OCI-LY1 (cell line): ENCODE data around the gene RGS7.

ENCODE experiments used
- EZH2 ChIP-seq: fragments of 200-600 bp; sonication (generic), shearing (Covaris generic); IDR thresholded peaks from 2 replicates; pipeline ENCODE4 v1.8.0; 2017; ENCODE audit warnings: borderline replicate concordance, mixed run types, mild to moderate bottlenecking, antibody characterized with exemption, low read length, moderate library complexity, mixed read lengths
- TF ChIP-seq, protein P1 (sequence below): fragments of 200-600 bp; sonication (generic), shearing (Covaris generic); IDR thresholded peaks from 2 replicates; pipeline ENCODE4 v1.5.1; 2017; ENCODE audit warnings: mild to moderate bottlenecking, antibody characterized with exemption, low read length, moderate library complexity, mixed read lengths

DNA sequence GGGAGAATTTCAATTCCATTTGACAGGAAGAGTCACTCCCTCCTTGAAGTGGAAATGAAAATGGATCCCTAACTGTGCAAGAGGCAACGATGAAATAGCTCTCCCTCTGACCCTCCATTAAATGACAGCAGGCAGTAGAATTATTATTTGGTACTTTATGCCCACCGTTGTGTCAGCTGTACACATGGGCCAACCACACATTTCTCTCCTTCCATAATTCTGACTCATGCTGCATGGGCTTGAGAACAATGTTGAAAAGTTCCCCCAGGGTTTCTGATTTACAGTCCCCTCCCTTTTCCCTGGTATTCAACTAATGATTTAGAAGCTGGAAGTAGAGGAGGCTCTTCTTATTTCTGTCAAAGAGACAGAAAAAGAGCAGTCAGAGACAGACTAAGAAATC, 103.5 kb downstream of the RGS7 start:
- TF ChIP-seq EZH2 = no peak
- TF ChIP-seq, protein P1, sequence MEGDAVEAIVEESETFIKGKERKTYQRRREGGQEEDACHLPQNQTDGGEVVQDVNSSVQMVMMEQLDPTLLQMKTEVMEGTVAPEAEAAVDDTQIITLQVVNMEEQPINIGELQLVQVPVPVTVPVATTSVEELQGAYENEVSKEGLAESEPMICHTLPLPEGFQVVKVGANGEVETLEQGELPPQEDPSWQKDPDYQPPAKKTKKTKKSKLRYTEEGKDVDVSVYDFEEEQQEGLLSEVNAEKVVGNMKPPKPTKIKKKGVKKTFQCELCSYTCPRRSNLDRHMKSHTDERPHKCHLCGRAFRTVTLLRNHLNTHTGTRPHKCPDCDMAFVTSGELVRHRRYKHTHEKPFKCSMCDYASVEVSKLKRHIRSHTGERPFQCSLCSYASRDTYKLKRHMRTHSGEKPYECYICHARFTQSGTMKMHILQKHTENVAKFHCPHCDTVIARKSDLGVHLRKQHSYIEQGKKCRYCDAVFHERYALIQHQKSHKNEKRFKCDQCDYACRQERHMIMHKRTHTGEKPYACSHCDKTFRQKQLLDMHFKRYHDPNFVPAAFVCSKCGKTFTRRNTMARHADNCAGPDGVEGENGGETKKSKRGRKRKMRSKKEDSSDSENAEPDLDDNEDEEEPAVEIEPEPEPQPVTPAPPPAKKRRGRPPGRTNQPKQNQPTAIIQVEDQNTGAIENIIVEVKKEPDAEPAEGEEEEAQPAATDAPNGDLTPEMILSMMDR = no peak
